Inferior parietal cortex (tissue), 1 donor: ENCODE data around the gene GPRC5B.

Source experiments
- DNase-seq: peaks from one replicate; pipeline ENCODE4 v3.0.0-alpha.2; 2016; ENCODE audit errors: extremely low spot score

GPRC5B gene

GRCh38 chr16:19872179-19872863 lies 12.3 kb downstream of the GPRC5B start:
- DNase-seq, result no peak

- DNase-seq, result no peak
Observed at GRCh38 chr16:19871721-19872120, 12.9 kb downstream of the GPRC5B start.

- no peak for DNase-seq
Observed at GRCh38 chr16:19868421-19868820, 16.2 kb downstream of the GPRC5B start.

GRCh38 chr16:19864566-19864965 lies 20.1 kb downstream of the GPRC5B start:
- no peak for DNase-seq

GRCh38 chr16:19863990-19864389 lies 20.7 kb downstream of the GPRC5B start:
- no peak for DNase-seq

GRCh38 chr16:19861811-19862327 lies 22.8 kb downstream of the GPRC5B start:
- DNase-seq, result peak; percentile 89

- DNase-seq, result no peak
Observed at GRCh38 chr16:19861133-19861532, 23.5 kb downstream of the GPRC5B start.

GRCh38 chr16:19860166-19861041 lies 24.2 kb downstream of the GPRC5B start:
- DNase-seq, result no peak

- DNase-seq, result no peak
Observed at GRCh38 chr16:19859603-19860002, 25.0 kb downstream of the GPRC5B start.

- DNase-seq, result no peak
Observed at GRCh38 chr16:19859166-19859565, 25.5 kb downstream of the GPRC5B start.

- DNase-seq, result no peak
Observed at GRCh38 chr16:19858340-19859018, 26.2 kb downstream of the GPRC5B start.

- no peak for DNase-seq
Observed at GRCh38 chr16:19857593-19858339, 26.9 kb downstream of the GPRC5B start.

- no peak for DNase-seq
Observed at GRCh38 chr16:19856120-19856519, 28.5 kb downstream of the GPRC5B start.

- no peak for DNase-seq
Observed at GRCh38 chr16:19854543-19854876, 30.1 kb downstream of the GPRC5B start.

- no peak for DNase-seq
Observed at GRCh38 chr16:19853742-19854542, 30.7 kb downstream of the GPRC5B start.

GRCh38 chr16:19853132-19853741 lies 31.4 kb downstream of the GPRC5B start:
- DNase-seq, result no peak

GRCh38 chr16:19851476-19851875 lies 33.2 kb downstream of the GPRC5B start:
- peak; percentile 83 for DNase-seq

- DNase-seq, result no peak
Observed at GRCh38 chr16:19850131-19850817, 34.4 kb downstream of the GPRC5B start.

- no peak for DNase-seq
Observed at GRCh38 chr16:19848756-19849155, 35.9 kb downstream of the GPRC5B start.

- no peak for DNase-seq
Observed at GRCh38 chr16:19846436-19846835, 38.2 kb downstream of the GPRC5B start.
